Keratinocyte (primary cell): ENCODE data around the gene BBS2. TPM values are rescaled to one million over a fixed set of nuclear protein-coding genes. Genes with fewer than 3 reads are reported as not detected.
"Not testable (repeated sequence)": the region's sequence is repeated elsewhere in the genome, so short reads cannot be mapped to it uniquely, and the experiment has no call there.

Source experiments
- DNase-seq: peaks from one replicate; pipeline ENCODE4 v3.0.0-alpha.2; 2011; ENCODE audit warnings: low read depth, missing footprints, low spot score
- FAIRE-seq: peaks from 2 replicates; lab custom pipeline; 2011; peaks lifted over from hg19 to GRCh38; lab: Jason Lieb, UNC
- H2AFZ ChIP-seq: 2 replicates; pipeline ENCODE4 v1.6.0; 2012; ENCODE audit warnings: low read length, control low read depth, inconsistent platforms; ENCODE audit not compliant: control insufficient read depth
- H3K27ac ChIP-seq: 2 replicates; pipeline ENCODE4 v1.5.1; 2011; ENCODE audit warnings: low read length; ENCODE audit not compliant: control insufficient read depth, insufficient read depth
- H3K27me3 ChIP-seq: 3 replicates; pipeline ENCODE4 v1.6.0; 2011; ENCODE audit warnings: low read length; ENCODE audit not compliant: control insufficient read depth, insufficient read depth; ENCODE audit errors: extremely low read depth
- H3K36me3 ChIP-seq, 2 experiments: 2 replicates in 1 of 2; 3 replicates in 1 of 2; pipeline ENCODE4 v1.5.1; 2011; ENCODE audit warnings: low read length in 2 of 2, mild to moderate bottlenecking in 1 of 2; ENCODE audit not compliant: control insufficient read depth in 2 of 2, insufficient read depth in 2 of 2; ENCODE audit errors: extremely low read depth in 1 of 2
- H3K4me1 ChIP-seq: 3 replicates; pipeline ENCODE4 v1.5.1; 2011; ENCODE audit warnings: low read length; ENCODE audit not compliant: control insufficient read depth, insufficient read depth; ENCODE audit errors: extremely low read depth
- H3K4me2 ChIP-seq: 3 replicates; pipeline ENCODE4 v1.6.0; 2011; ENCODE audit warnings: low read depth, low read length; ENCODE audit not compliant: control insufficient read depth, insufficient read depth; ENCODE audit errors: extremely low read depth
- H3K4me3 ChIP-seq, 3 experiments: fragments of 200-600 bp in 1 of 3; sonication (generic) in 1 of 3; 2 replicates in 2 of 3; 3 replicates in 1 of 3; pipeline ENCODE4 v1.5.1; 2011 to 2016; ENCODE audit warnings: low read length in 3 of 3, mild to moderate bottlenecking in 3 of 3, control low read depth in 2 of 3, inconsistent platforms in 1 of 3, low read depth in 1 of 3, mixed read lengths in 1 of 3, mixed run types in 1 of 3, moderate library complexity in 1 of 3; ENCODE audit not compliant: control insufficient read depth in 2 of 3, insufficient read depth in 2 of 3; ENCODE audit errors: extremely low read depth in 1 of 3
- H3K79me2 ChIP-seq: 2 replicates; pipeline ENCODE4 v1.6.0; 2012; ENCODE audit warnings: low read length; ENCODE audit not compliant: control insufficient read depth, insufficient read depth
- H3K9ac ChIP-seq: 3 replicates; pipeline ENCODE4 v1.6.0; 2011; ENCODE audit warnings: low read length; ENCODE audit not compliant: control insufficient read depth, insufficient read depth; ENCODE audit errors: extremely low read depth
- H3K9me1 ChIP-seq: 3 replicates; pipeline ENCODE4 v1.6.0; 2011; ENCODE audit warnings: low read length; ENCODE audit not compliant: control insufficient read depth, insufficient read depth; ENCODE audit errors: extremely low read depth
- H3K9me3 ChIP-seq: 2 replicates; pipeline ENCODE4 v1.5.1; 2012; ENCODE audit warnings: low read depth, low read length; ENCODE audit not compliant: control insufficient read depth
- H4K20me1 ChIP-seq: 3 replicates; pipeline ENCODE4 v1.6.0; 2011; ENCODE audit warnings: low read length; ENCODE audit not compliant: control insufficient read depth, insufficient read depth; ENCODE audit errors: extremely low read depth
- EZH2 ChIP-seq: IDR thresholded peaks from one replicate; pipeline ENCODE4 v1.6.1; 2012; ENCODE audit warnings: inconsistent platforms, mild to moderate bottlenecking, low read length, moderate library complexity
- dilution Hi-C: fragments of 300-500 bp; cut with MboI; formaldehyde crosslinking; loops from one replicate; pipeline ENCODE4 v1.7.0; 2020; ENCODE audit warnings: low sequenced_read_pairs; ENCODE audit not compliant: extremely low pct_ligation_motif_present
- polyA plus RNA-seq, 5 experiments: library from polyadenylated mRNA; depleted of rRNA in 3 of 5; stranded (reverse) in 3 of 5; stranded (forward) in 1 of 5; unstranded in 1 of 5; fragments of >200 nt; gene quantifications; 1 replicate in 1 of 5; 2 replicates in 3 of 5; 3 replicates in 1 of 5; pipeline versions ENCODE4 v1.2.1 to v1.2.3, GENCODE V29; 2011 to 2012; ENCODE audit warnings: missing spikeins in 2 of 5, low read depth in 1 of 5, low replicate concordance in 1 of 5
- TF ChIP-seq, protein P1 (sequence below), 3 experiments: IDR thresholded peaks in 1 of 3; conservative IDR thresholded peaks in 1 of 3; optimal IDR thresholded peaks in 1 of 3; 2 replicates in 2 of 3; 3 replicates in 1 of 3; pipeline versions ENCODE3 to v1.5.1; 2011; ENCODE audit warnings: low read length in 3 of 3, mild to moderate bottlenecking in 3 of 3, moderate library complexity in 2 of 3, control low read depth in 1 of 3, inconsistent platforms in 1 of 3; ENCODE audit not compliant: insufficient read depth in 2 of 3; ENCODE audit errors: extremely low read depth in 1 of 3

BBS2 gene
- polyA plus RNA-seq, 1 donor (not counting 4 experiments of a cell fraction or from before 2014, with no cell fraction given): 76.1 TPM

DNA sequence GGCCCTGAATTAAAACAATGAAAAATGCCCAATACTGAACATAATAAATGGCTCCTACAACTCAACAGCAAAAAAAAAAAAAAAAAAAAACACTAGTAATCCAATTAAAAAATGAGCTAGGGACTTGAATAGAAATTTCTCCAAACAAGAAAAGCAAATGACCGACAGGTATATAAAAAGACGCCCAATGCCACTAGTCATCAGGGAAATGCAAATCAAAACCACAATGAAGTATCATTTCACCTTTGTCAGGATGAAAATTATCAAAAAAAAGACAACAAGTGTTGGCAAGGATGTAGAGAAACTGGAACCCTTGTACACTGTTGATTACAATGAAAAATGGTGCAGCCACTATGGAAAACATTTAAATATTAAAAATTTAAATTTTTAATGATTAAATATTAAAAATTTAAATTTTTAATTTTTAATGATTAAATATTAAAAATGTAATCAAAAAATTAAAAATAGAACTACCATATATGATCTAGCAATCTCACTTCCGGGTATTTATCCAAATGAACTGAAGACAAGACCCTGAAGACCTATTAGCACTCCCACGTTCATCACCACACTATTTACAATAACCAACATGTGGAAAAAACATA, 28.1 kb downstream of the BBS2 start:
- DNase-seq (no peak), FAIRE-seq (no peak)
- Histone ChIP-seq H3K9me3 (no peaks in the 10 kb centered on the region), H3K4me2 (no peak overlapping the region), H3K9ac (no peak overlapping the region), H3K9me1 (no peaks in the 10 kb centered on the region), H3K79me2 (no peaks in the 10 kb centered on the region), H3K27ac (no peak overlapping the region), H3K4me1 (no peaks in the 10 kb centered on the region), H4K20me1 (no peaks in the 10 kb centered on the region), H3K4me3 (no peak overlapping the region), H3K36me3 (peaks cover 0 to 11% of the 10 kb centered on the region in 2 experiments), H2AFZ (no peak overlapping the region), H3K27me3 (no peaks in the 10 kb centered on the region)
- dilution Hi-C loops: no loop called here
- TF ChIP-seq EZH2: no peak
- TF ChIP-seq, protein P1, sequence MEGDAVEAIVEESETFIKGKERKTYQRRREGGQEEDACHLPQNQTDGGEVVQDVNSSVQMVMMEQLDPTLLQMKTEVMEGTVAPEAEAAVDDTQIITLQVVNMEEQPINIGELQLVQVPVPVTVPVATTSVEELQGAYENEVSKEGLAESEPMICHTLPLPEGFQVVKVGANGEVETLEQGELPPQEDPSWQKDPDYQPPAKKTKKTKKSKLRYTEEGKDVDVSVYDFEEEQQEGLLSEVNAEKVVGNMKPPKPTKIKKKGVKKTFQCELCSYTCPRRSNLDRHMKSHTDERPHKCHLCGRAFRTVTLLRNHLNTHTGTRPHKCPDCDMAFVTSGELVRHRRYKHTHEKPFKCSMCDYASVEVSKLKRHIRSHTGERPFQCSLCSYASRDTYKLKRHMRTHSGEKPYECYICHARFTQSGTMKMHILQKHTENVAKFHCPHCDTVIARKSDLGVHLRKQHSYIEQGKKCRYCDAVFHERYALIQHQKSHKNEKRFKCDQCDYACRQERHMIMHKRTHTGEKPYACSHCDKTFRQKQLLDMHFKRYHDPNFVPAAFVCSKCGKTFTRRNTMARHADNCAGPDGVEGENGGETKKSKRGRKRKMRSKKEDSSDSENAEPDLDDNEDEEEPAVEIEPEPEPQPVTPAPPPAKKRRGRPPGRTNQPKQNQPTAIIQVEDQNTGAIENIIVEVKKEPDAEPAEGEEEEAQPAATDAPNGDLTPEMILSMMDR (optimal IDR thresholded peaks at IDR 0.05 in 1 of 3, IDR thresholded peaks at IDR 0.05 in 1 of 3, conservative IDR thresholded peaks at IDR 0.05 in 1 of 3; ENCODE audit: extremely low read depth in 1 of 3, insufficient read depth in 2 of 3, low read length in 3 of 3): no peak

DNA sequence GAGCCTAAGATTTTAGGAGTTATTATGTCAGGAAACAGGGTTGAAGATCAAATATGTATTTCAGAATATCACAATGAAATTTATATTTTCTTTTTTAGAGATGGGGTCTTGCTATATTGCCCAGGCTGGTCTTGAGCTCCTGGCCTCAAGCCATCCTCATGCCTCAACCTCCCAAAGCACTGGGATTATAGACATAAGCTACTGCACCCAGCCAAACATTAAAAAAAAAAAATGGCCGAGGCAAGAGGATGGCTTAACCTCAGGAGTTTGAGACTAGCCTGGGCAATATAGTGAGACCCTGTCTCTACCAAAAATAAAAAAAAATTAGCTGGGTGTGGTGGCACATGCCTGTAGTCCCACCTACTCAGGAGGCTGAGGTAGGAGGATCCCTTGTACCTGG, 31.0 kb downstream of the BBS2 start:
- DNase-seq, H3K9me3 ChIP-seq, H3K4me3 ChIP-seq, H3K4me1 ChIP-seq, H3K27ac ChIP-seq, H3K27me3 ChIP-seq, H2AFZ ChIP-seq, H3K9ac ChIP-seq, H3K79me2 ChIP-seq, dilution Hi-C loops, H3K4me2 ChIP-seq, H3K9me1 ChIP-seq, H4K20me1 ChIP-seq, FAIRE-seq: not testable (repeated sequence)
- peaks cover 5 to 12% of the 10 kb centered on the region in 2 experiments for H3K36me3 ChIP-seq

DNA sequence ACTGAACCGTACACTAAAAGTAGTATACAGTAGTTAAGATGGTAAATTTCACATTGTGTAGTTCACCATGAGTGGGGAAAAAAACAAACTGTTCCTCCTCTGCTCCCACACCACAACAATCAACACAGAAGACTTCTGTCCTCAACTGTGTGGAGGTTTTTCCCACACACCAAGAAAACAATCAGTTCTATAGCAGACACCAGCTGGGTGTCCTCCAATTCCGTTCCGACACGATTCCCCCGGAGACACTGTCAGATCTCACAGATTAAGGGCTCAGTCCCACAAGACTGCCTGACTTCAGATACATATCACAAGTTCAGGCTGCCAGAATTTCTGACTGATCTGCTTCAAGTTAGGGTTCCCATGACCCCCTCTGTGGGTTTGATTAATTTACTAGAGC, 31.8 kb downstream of the BBS2 start:
- Histone ChIP-seq H4K20me1 (no peaks in the 10 kb centered on the region), H3K27me3 (no peaks in the 10 kb centered on the region), H3K9ac (no peak overlapping the region), H3K4me1 (no peaks in the 10 kb centered on the region), H3K9me3 (no peaks in the 10 kb centered on the region), H3K79me2 (no peaks in the 10 kb centered on the region), H3K4me2 (no peak overlapping the region), H3K9me1 (no peaks in the 10 kb centered on the region), H3K27ac (no peak overlapping the region), H3K36me3 (peaks cover 5 to 12% of the 10 kb centered on the region in 2 experiments), H3K4me3 (no peak overlapping the region), H2AFZ (no peak overlapping the region)
- DNase-seq: no peak
- FAIRE-seq: no peak
- dilution Hi-C loops: no loop called here
- TF ChIP-seq, protein P1 (optimal IDR thresholded peaks at IDR 0.05 in 1 of 3, IDR thresholded peaks at IDR 0.05 in 1 of 3, conservative IDR thresholded peaks at IDR 0.05 in 1 of 3; ENCODE audit: extremely low read depth in 1 of 3, insufficient read depth in 2 of 3, low read length in 3 of 3): no peak
- TF ChIP-seq EZH2: no peak
